HepG2 (cell line): Measurements from ENCODE around the gene PNKD. TPM values are rescaled to one million over a fixed set of nuclear protein-coding genes. Genes with fewer than 3 reads are reported as not detected.

Experiments
- DNMT3B ChIP-seq: conservative IDR thresholded peaks from 2 replicates; pipeline ENCODE4 v1.6.1; 2016; ENCODE audit warnings: missing biosample characterization, control low read depth
- GFI1 ChIP-seq: sonication (generic); formaldehyde crosslinking; IDR thresholded peaks from 2 replicates; pipeline ENCODE4 v1.5.0; 2020; ENCODE audit warnings: missing genetic modification reagents, mild to moderate bottlenecking, borderline replicate concordance
- KAT7 ChIP-seq: IDR thresholded peaks from 2 replicates; pipeline ENCODE4 v1.6.1; 2018; ENCODE audit warnings: borderline replicate concordance, missing compliant biosample characterization
- NBN ChIP-seq: fragments of 450-650 bp; conservative IDR thresholded peaks from 2 replicates; pipeline ENCODE4 v1.6.1; 2017
- PCBP2 ChIP-seq: fragments of 200-400 bp; formaldehyde crosslinking; optimal IDR thresholded peaks from 2 replicates; pipeline ENCODE3; 2018; ENCODE audit warnings: low read length, low read depth; ENCODE audit not compliant: poor library complexity, severe bottlenecking
- RBM22 ChIP-seq: fragments of 200-400 bp; formaldehyde crosslinking; optimal IDR thresholded peaks from 2 replicates; pipeline ENCODE3; 2017; ENCODE audit warnings: mild to moderate bottlenecking, low read length, moderate library complexity
- REPIN1 ChIP-seq: sonication (generic); formaldehyde crosslinking; IDR thresholded peaks from 2 replicates; pipeline ENCODE4 v1.8.0; 2022; ENCODE audit warnings: missing genetic modification reagents, low read depth, mild to moderate bottlenecking, borderline replicate concordance
- RFX5 ChIP-seq: IDR thresholded peaks from 2 replicates; pipeline ENCODE4 v1.6.1; 2011; ENCODE audit warnings: low read depth, low read length, improper control_type of control experiment
- SOX13 ChIP-seq, 3 experiments: fragments of 450-650 bp in 1 of 3; sonication (generic) in 1 of 3; formaldehyde crosslinking in 1 of 3; IDR thresholded peaks in 2 of 3; conservative IDR thresholded peaks in 1 of 3; 2 replicates each; pipeline versions ENCODE4 v1.5.0 to v1.6.1; 2016 to 2020; ENCODE audit warnings: antibody characterized with exemption in 1 of 3, mild to moderate bottlenecking in 1 of 3, missing compliant biosample characterization in 1 of 3, missing genetic modification reagents in 1 of 3, moderate library complexity in 1 of 3
- SOX5 ChIP-seq: IDR thresholded peaks from 2 replicates; pipeline ENCODE4 v1.6.1; 2016; ENCODE audit warnings: borderline replicate concordance
- YEATS4 ChIP-seq: sonication (generic); formaldehyde crosslinking; IDR thresholded peaks from 2 replicates; pipeline ENCODE4 v1.4.0; 2020; ENCODE audit warnings: missing genetic modification reagents, borderline replicate concordance
- ZBTB40 ChIP-seq, 2 experiments: fragments of 450-650 bp in 1 of 2; sonication (generic) in 1 of 2; formaldehyde crosslinking in 1 of 2; IDR thresholded peaks; 2 replicates each; pipeline versions ENCODE4 v1.6.1 to v1.8.0; 2016 to 2022; ENCODE audit warnings: antibody characterized with exemption in 1 of 2, mild to moderate bottlenecking in 1 of 2, missing genetic modification reagents in 1 of 2
- ZNF124 ChIP-seq: sonication (generic); formaldehyde crosslinking; IDR thresholded peaks from 2 replicates; pipeline ENCODE4 v1.4.0; 2020; ENCODE audit warnings: missing genetic modification reagents
- ZNF138 ChIP-seq: sonication (generic); formaldehyde crosslinking; IDR thresholded peaks from 2 replicates; pipeline ENCODE4 v1.5.0; 2020; ENCODE audit warnings: mild to moderate bottlenecking, low read depth, missing genetic modification reagents
- ZNF335 ChIP-seq: sonication (generic); formaldehyde crosslinking; IDR thresholded peaks from 2 replicates; pipeline ENCODE4 v1.4.0; 2020; ENCODE audit warnings: missing genetic modification reagents
- ZNF563 ChIP-seq: sonication (generic); formaldehyde crosslinking; IDR thresholded peaks from 2 replicates; pipeline ENCODE4 v1.8.0; 2022; ENCODE audit warnings: mild to moderate bottlenecking, moderate library complexity, missing genetic modification reagents
- polyA plus RNA-seq, 8 experiments: library from polyadenylated mRNA; depleted of rRNA in 3 of 8; stranded (reverse) in 7 of 8; unstranded in 1 of 8; fragments of >200 nt; fragmentation: Illumina TruSeq in 4 of 8; extraction: Trizol in 4 of 8; gene quantifications; 2 replicates each; pipeline versions ENCODE4 v1.2.1 to v1.2.3, GENCODE V29; 2011 to 2016; ENCODE audit warnings: low read depth in 4 of 8, missing spikeins in 1 of 8, mixed read lengths in 1 of 8; ENCODE audit not compliant: insufficient read depth in 1 of 8
- total RNA-seq, 5 experiments: library from RNA; depleted of rRNA; stranded (reverse); fragments of >200 nt; fragmentation: Illumina TruSeq; extraction: Trizol; gene quantifications; 2 replicates each; pipeline ENCODE4 v1.2.3, GENCODE V29; 2016; ENCODE audit warnings: low read depth in 1 of 5
- TF ChIP-seq, protein P1 (sequence below): sonication (generic); formaldehyde crosslinking; IDR thresholded peaks from 2 replicates; pipeline ENCODE4 v1.4.0; 2020; ENCODE audit warnings: missing genetic modification reagents
- TF ChIP-seq, protein P2 (sequence below): sonication (generic); formaldehyde crosslinking; IDR thresholded peaks from 2 replicates; pipeline ENCODE4 v1.4.0; 2020; ENCODE audit warnings: missing genetic modification reagents

Gene PNKD
- total and polyA plus RNA-seq, 2 of the 13 experiments (the other 11 are each of a cell fraction or from before 2014, with no cell fraction given), result 55.9 to 80.4 TPM

DNA sequence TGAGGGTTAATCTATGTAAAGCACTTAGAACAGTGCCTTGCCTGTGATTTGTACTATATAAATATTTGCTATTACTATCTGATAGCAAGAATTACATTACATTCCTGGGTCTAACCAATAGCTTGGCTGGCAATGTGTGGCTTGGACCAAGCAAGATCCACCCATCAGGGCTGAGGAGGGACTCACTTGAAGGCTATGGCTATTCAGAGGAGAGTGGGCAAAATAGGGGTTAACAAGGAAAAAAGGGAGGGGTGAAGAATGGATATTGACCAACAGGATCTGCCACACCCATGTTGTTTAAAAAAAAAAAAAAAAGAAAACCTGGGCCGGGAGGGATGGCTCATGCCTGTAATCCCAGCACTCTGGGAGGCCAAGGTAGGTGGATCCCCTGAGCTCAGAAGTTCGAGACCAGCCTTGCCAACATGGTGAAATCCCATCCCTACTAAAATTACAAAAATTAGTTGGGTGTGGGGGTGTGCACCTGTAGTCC, 42.0 kb downstream of the PNKD start (continued):
- no peak for TF ChIP-seq ZBTB40 (IDR thresholded peaks at IDR 0.05)
- TF ChIP-seq ZBTB40 (CRISPR knock-in tag; IDR thresholded peaks at IDR 0.05), result 0 out of 2 replicates have a peak, but pooled peaks have one; percentile 22
- TF ChIP-seq ZNF138 (CRISPR knock-in tag), result no peak
- TF ChIP-seq SOX5, result no peak
- no peak for TF ChIP-seq DNMT3B
- peak; percentile 98 for TF ChIP-seq GFI1 (CRISPR knock-in tag)
- no peak for TF ChIP-seq NBN
- TF ChIP-seq, protein P1, sequence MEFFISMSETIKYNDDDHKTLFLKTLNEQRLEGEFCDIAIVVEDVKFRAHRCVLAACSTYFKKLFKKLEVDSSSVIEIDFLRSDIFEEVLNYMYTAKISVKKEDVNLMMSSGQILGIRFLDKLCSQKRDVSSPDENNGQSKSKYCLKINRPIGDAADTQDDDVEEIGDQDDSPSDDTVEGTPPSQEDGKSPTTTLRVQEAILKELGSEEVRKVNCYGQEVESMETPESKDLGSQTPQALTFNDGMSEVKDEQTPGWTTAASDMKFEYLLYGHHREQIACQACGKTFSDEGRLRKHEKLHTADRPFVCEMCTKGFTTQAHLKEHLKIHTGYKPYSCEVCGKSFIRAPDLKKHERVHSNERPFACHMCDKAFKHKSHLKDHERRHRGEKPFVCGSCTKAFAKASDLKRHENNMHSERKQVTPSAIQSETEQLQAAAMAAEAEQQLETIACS, result no peak
- TF ChIP-seq ZNF563 (CRISPR knock-in tag), result no peak
- no peak; the same call in 1 of the 2 replicates for TF ChIP-seq SOX13 (IDR thresholded peaks at IDR 0.05)
- peak in 1 of 2 experiments; percentile 51; a peak in 1 of 4 replicates for TF ChIP-seq SOX13 (CRISPR knock-in tag; conservative IDR thresholded peaks at IDR 0.05 in 1 of 2, IDR thresholded peaks at IDR 0.05 in 1 of 2)
- TF ChIP-seq RFX5, result no peak
- TF ChIP-seq REPIN1 (CRISPR knock-in tag), result no peak
- no peak for TF ChIP-seq PCBP2
- TF ChIP-seq ZNF335 (CRISPR knock-in tag), result no peak
- no peak for TF ChIP-seq ZNF124 (CRISPR knock-in tag)
- no peak for TF ChIP-seq YEATS4 (CRISPR knock-in tag)
- no peak for TF ChIP-seq KAT7 (CRISPR knock-in tag)
- TF ChIP-seq, protein P2, sequence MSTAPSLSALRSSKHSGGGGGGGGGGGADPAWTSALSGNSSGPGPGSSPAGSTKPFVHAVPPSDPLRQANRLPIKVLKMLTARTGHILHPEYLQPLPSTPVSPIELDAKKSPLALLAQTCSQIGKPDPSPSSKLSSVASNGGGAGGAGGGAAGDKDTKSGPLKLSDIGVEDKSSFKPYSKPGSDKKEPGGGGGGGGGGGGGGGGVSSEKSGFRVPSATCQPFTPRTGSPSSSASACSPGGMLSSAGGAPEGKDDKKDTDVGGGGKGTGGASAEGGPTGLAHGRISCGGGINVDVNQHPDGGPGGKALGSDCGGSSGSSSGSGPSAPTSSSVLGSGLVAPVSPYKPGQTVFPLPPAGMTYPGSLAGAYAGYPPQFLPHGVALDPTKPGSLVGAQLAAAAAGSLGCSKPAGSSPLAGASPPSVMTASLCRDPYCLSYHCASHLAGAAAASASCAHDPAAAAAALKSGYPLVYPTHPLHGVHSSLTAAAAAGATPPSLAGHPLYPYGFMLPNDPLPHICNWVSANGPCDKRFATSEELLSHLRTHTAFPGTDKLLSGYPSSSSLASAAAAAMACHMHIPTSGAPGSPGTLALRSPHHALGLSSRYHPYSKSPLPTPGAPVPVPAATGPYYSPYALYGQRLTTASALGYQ (CRISPR knock-in tag), result 0 out of 2 replicates have a peak, but pooled peaks have one; percentile 21
- no peak for TF ChIP-seq RBM22
